Stimulated activated naive CD8-positive, alpha-beta T cell treated with anti-CD3 and anti-CD28 coated beads, Interleukin-15, Interleukin-2, amounts not matched to agents 100 ng/mL and 50 ng/mL, for 24 hours (primary cell): ENCODE measurements around the gene AHRR.
"Not testable (repeated sequence)": the region's sequence is repeated elsewhere in the genome, so short reads cannot be mapped to it uniquely, and the experiment has no call there.

ENCODE experiments used
- H3K27ac Mint-ChIP-seq: one replicate; pipeline ENCODE4 v1.8.0; 2021; ENCODE audit warnings: mild to moderate bottlenecking, mixed read lengths
- H3K27me3 Mint-ChIP-seq: one replicate; pipeline ENCODE4 v1.8.0; 2021; ENCODE audit warnings: mixed read lengths
- H3K36me3 Mint-ChIP-seq: one replicate; pipeline ENCODE4 v1.8.0; 2021; ENCODE audit warnings: low read depth, mixed read lengths
- H3K4me1 Mint-ChIP-seq: one replicate; pipeline ENCODE4 v1.8.0; 2021; ENCODE audit warnings: low read depth, mixed read lengths
- H3K4me3 Mint-ChIP-seq: one replicate; pipeline ENCODE4 v1.8.0; 2021; ENCODE audit warnings: mild to moderate bottlenecking, mixed read lengths
- H3K9me3 Mint-ChIP-seq: one replicate; pipeline ENCODE4 v1.8.0; 2021; ENCODE audit warnings: mixed read lengths

AHRR gene

DNA sequence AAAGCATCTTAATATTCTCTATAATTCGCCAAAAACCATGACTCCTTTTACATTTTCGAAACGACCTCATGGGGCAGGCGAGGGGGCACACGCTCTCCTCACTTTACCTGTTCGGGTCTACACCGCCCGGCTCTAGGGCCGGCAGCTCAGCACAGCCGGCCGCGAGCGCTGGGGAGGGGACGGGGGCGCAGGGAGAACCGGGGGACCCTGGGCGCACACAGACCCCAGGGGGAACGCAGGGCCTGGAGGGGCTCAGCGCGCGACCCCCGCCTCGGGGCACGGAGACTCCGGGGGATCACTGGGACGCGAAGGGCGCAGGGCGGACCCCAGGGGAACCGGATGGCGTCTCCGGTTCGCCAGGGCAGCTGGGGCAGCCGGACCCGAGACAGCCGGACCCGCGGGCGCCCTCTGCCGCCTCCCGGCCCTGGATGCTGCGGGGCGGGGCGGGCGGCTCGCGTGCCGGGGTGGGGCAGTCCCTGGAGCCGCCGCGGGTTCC, at the start of gene AHRR:
TSS of gene AHRR (plus strand) at position 485 of the 496 bp plus-strand sequence. CDS start 22,189 bp downstream, outside the sequence.
- H3K36me3 Mint-ChIP-seq, result peaks cover 11% of the 10 kb centered on the region
- no peak within 1 kb of the TSS for H3K27ac Mint-ChIP-seq
- peak within 1 kb of the TSS; percentile 78 for H3K4me3 Mint-ChIP-seq
- no peaks in the 10 kb centered on the region for H3K9me3 Mint-ChIP-seq
- H3K27me3 Mint-ChIP-seq, result peaks cover 19% of the 10 kb centered on the region
- H3K4me1 Mint-ChIP-seq, result peaks cover 28% of the 10 kb centered on the region

DNA sequence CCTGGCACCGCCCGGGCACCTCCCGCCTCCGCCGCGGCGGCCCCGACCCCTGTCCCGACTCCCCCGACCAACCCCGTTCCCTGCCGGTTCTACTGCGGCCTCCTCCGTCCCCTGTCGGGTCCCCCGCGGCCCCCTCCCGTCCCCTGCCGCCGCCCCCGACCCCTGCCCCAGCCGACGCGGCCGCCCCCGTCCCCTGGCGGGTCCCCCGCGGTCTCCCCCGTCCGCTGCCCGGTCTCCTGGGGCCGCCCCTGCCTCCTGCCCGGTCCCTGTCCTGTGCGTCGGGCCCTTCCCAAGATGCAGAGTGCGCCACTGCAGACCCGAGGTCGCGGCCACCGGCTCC, 49.7 kb upstream of the AHRR start:
- H3K36me3 Mint-ChIP-seq, result peaks cover 30% of the 10 kb centered on the region
- H3K9me3 Mint-ChIP-seq, H3K27me3 Mint-ChIP-seq: not testable (repeated sequence)
- peak overlapping the region; percentile 90 for H3K4me3 Mint-ChIP-seq
- H3K4me1 Mint-ChIP-seq, result peaks cover 39% of the 10 kb centered on the region
- peak overlapping the region; percentile 96 for H3K27ac Mint-ChIP-seq

DNA sequence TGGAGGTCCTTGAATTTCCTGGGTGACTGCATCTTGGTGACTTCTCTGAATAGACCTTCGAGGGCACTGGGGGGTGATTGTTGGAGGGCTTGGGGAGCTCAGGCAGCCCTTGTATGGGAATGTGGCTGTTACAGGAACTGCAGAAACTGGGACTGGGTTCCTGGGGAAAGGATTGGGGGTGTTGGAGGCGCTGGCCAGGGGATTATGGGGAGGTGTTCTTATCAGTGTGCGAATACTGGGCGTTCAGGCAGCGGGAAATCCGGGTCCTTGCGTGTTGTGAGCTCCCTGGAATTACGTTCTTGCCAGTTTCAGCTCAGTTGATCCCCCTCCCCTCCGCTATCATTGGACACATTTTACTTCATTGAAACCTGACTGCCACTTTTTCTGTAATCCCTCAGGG, 48.4 kb upstream of the AHRR start:
- H3K4me1 Mint-ChIP-seq, result peaks cover 39% of the 10 kb centered on the region
- peak overlapping the region; percentile 59 for H3K27ac Mint-ChIP-seq
- not testable (repeated sequence) for H3K9me3 Mint-ChIP-seq, H3K27me3 Mint-ChIP-seq
- peak overlapping the region; percentile 75 for H3K4me3 Mint-ChIP-seq
- peaks cover 30% of the 10 kb centered on the region for H3K36me3 Mint-ChIP-seq

DNA sequence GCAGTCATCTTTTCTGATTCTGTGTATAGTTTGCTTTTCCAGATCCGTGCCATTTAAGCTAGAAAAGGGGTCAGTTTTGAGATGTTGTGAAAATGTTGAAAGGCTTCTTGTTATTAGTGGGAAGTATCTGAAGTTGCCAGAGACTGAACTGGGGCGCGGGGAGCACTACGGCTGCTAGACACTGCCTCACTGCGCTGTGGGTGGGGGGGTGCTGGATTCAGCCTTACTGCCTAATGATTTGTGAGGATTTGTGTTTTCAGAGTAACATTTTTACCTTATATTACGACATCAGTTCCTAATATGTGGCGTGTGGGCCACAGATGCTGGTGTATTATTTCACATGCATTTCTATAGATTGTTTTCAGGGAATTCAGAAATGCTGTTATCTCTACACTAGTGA, 48.0 kb upstream of the AHRR start:
- H3K27me3 Mint-ChIP-seq, H3K9me3 Mint-ChIP-seq: not testable (repeated sequence)
- peak overlapping the region; percentile 59 for H3K27ac Mint-ChIP-seq
- peak overlapping the region; percentile 75 for H3K4me3 Mint-ChIP-seq
- H3K36me3 Mint-ChIP-seq, result peaks cover 30% of the 10 kb centered on the region
- peaks cover 39% of the 10 kb centered on the region for H3K4me1 Mint-ChIP-seq

DNA sequence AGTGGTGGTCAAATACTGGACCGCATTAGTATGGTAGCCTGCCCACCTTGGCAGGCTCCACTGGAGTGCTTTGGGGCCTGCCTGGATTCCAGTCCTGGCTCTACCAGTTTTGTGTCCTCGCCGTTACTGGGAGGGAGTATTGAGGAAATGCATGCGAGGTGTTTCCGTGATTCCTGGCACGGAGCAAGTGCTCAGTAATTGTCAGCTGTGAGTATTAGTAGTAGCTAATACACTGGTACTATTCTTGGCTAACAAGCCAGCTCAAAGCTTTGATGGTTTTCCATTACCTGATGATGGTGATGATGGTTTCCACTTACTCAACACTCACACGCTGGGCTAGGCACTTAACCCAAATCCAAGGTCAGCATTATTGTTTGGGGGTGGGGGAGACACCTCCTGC, 47.2 kb upstream of the AHRR start:
- not testable (repeated sequence) for H3K4me3 Mint-ChIP-seq, H3K27me3 Mint-ChIP-seq, H3K9me3 Mint-ChIP-seq, H3K27ac Mint-ChIP-seq
- H3K4me1 Mint-ChIP-seq, result peaks cover 43% of the 10 kb centered on the region
- peaks cover 33% of the 10 kb centered on the region for H3K36me3 Mint-ChIP-seq

DNA sequence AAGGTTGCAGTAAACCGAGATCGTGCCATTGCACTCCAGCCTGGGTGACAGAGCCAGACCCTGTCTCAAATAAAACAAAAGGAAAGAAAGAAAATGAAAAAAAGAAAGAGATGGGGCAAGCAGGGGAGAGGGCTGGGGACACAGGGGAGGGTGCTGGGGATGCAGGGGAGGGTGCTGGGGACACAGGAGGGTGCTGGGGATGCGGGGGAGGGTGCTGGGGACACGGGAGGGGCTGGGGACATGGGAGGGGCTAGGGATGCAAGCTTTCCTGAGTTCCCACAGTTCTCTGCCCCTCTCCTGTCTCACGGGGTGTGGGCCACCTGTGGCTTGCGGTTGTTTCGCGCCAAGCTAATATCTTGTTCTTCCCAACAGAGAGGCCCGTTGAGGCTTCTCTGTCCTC, 42.9 kb upstream of the AHRR start:
- H3K27ac Mint-ChIP-seq, result no peak overlapping the region
- no peaks in the 10 kb centered on the region for H3K27me3 Mint-ChIP-seq
- H3K9me3 Mint-ChIP-seq, result no peaks in the 10 kb centered on the region
- peaks cover 49% of the 10 kb centered on the region for H3K36me3 Mint-ChIP-seq
- H3K4me1 Mint-ChIP-seq, result peaks cover 52% of the 10 kb centered on the region
- H3K4me3 Mint-ChIP-seq, result no peak overlapping the region

DNA sequence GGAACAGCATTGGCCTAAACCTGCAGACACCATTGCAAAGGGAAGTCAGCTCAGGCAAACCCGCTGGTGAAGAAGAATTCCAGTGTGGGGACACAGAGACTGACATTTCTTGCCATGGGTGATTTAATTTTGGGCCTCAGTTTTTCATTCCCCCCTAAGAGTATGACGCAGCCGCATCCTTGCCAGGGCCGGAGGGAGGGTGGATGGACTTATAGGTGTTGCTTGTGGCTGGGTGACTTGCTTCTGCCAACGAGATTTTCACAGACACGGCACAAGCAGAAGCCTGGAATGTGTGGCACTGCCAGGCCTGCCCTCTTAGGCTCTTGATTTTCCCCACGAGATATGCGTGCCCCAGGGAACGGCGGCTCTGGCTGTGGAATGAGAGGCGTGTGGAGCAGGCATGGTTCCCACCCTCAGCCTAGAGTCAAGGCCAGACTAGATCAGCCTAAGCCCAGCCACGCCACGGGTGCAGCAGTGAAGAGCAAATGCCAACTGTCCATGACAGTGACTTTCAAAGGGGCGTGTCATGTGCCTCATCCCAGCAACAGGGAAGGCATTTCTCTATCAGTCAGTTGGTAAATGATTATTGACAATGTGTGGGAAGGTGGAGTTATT, 42.4 kb upstream of the AHRR start:
- not testable (repeated sequence) for H3K27ac Mint-ChIP-seq, H3K9me3 Mint-ChIP-seq, H3K4me3 Mint-ChIP-seq, H3K27me3 Mint-ChIP-seq
- peaks cover 52% of the 10 kb centered on the region for H3K4me1 Mint-ChIP-seq
- peaks cover 49% of the 10 kb centered on the region for H3K36me3 Mint-ChIP-seq

DNA sequence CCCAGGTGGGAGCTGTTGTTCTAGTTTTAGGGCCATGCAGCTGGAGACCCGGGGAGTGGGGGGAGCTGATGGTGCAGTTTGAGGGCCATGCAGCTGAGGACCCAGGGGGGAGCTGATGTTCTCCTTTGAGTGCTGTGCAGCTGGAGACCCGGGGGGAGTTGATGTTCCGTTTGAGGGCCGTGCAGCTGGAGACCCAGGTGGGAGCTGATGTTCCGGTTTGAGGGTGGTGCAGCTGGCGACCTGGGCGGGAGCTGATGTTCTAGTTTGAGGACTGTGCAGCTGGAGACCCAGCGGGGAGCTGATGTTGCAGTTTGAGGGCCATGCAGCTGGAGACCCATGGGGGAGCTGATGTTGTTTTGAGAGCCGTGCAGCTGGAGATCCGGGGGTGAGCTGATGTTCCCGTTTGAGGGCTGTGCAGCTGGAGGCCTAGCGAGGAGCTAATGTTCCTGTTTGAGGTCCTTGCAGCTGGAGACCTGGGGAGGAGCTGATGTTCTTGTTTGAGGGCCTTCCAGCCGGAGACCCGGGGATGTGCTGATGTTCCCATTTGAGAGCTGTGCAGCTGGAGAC, 35.4 kb upstream of the AHRR start:
- Mint-ChIP-seq H3K27ac (peak overlapping the region; percentile 36), H3K36me3 (peaks cover 44% of the 10 kb centered on the region), H3K4me3 (no peak overlapping the region), H3K9me3 (no peaks in the 10 kb centered on the region), H3K4me1 (peaks cover 33% of the 10 kb centered on the region), H3K27me3 (no peaks in the 10 kb centered on the region)

DNA sequence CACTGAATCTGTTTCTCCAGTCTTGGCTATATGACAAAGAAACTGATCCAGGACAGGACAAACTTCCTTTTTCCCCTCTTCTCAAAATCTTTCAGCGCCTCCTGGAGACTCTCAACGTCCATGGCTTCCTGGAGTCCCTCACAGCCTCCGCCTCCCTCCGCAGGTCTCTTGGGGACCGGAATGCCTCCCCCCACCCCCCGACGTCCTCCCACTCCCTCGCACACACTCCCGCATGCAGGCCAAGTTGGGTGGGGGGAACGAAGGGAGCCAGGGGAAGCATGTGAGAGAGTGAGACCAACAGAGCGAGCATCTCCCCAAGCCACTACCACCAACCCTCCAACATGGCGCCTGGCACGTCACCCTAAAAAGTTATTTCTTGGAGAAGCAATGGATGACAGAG, 31.3 kb upstream of the AHRR start:
- H3K27ac Mint-ChIP-seq, H3K9me3 Mint-ChIP-seq, H3K27me3 Mint-ChIP-seq, H3K4me3 Mint-ChIP-seq, H3K4me1 Mint-ChIP-seq: not testable (repeated sequence)
- peaks cover 30% of the 10 kb centered on the region for H3K36me3 Mint-ChIP-seq

DNA sequence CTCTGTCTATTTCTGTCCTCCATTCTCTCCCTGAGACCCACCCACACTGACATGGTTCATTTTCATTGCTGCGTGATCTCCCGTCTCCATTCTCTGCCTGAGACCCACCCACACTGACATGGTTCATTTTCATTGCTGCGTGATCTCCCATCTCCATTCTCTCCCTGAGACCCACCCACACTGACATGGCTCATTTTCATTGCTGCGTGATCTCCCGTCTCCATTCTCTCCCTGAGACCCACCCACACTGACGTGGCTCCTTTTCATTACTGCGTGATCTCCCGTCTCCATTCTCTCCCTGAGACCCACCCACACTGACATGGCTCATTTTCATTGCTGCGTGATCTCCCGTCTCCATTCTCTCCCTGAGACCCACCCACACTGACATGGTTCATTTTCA, 30.2 kb upstream of the AHRR start:
- Mint-ChIP-seq H3K4me1 (peaks cover 13% of the 10 kb centered on the region), H3K36me3 (peaks cover 28% of the 10 kb centered on the region)
- H3K27me3 Mint-ChIP-seq, H3K9me3 Mint-ChIP-seq, H3K4me3 Mint-ChIP-seq, H3K27ac Mint-ChIP-seq: not testable (repeated sequence)

DNA sequence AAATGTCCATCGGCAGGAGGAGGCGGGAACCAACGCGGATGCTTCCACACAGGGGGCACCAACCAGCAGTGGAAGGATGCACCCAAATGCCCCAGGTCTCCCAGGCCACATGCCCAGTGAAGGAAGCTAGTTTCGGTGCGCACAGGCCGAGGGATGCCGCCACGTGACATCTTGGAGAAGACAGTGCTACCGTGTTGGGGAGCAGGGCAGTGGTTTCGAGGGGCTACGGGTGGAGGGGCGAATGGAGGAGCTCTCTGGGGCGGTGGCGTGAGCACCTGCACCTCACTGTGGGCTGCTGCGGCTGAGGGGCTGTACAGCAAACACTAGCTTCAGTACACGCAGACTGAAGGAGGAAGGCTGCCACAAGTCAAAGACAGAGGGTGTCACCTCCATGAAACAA, 26.7 kb upstream of the AHRR start:
- H3K36me3 Mint-ChIP-seq, result peaks cover 17% of the 10 kb centered on the region
- H3K9me3 Mint-ChIP-seq, H3K27me3 Mint-ChIP-seq, H3K4me3 Mint-ChIP-seq, H3K27ac Mint-ChIP-seq: not testable (repeated sequence)
- H3K4me1 Mint-ChIP-seq, result peaks cover 27% of the 10 kb centered on the region

DNA sequence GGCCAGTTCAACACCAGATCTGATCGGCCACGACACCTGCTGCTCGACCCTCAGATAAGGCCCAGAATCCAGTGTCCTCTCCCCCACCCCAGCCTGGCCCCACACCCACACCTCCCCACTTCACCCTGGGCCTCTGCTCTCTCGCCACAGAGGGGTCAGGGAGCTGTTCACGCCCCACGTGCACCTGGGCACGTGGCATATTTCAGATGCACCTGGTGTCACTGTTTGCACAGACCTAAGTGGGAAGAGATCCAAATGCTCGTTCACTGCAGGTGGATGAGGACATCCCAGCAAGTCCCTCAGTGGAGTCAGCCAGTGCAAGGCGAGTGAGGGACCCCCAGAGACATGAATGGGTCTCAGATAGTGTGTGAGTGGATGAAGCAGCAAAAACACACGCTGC, 25.3 kb upstream of the AHRR start:
- H3K4me3 Mint-ChIP-seq, H3K27me3 Mint-ChIP-seq, H3K9me3 Mint-ChIP-seq, H3K27ac Mint-ChIP-seq: not testable (repeated sequence)
- Mint-ChIP-seq H3K36me3 (peaks cover 16% of the 10 kb centered on the region), H3K4me1 (peaks cover 27% of the 10 kb centered on the region)

DNA sequence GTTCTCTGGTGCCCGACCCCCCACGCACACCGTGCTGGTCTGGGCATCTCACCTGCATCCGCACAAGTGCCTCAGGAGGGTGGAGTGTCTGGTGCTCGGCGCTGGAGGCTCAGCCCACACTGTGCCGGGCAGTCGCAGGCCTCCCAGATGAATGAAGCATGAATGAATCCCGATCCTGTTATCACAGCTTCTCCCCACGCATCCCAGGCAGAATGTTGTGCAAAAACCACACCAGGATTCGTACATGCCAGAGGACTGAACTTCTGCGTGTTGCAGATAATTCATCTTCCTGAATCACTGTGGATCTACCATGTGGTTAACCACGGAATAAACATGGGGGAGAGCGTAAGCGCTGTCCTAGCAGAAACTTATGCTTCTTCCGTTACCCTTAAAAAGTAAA, 24.6 kb upstream of the AHRR start:
- H3K9me3 Mint-ChIP-seq, H3K4me3 Mint-ChIP-seq, H3K36me3 Mint-ChIP-seq, H3K27me3 Mint-ChIP-seq, H3K27ac Mint-ChIP-seq: not testable (repeated sequence)
- H3K4me1 Mint-ChIP-seq, result peaks cover 30% of the 10 kb centered on the region

DNA sequence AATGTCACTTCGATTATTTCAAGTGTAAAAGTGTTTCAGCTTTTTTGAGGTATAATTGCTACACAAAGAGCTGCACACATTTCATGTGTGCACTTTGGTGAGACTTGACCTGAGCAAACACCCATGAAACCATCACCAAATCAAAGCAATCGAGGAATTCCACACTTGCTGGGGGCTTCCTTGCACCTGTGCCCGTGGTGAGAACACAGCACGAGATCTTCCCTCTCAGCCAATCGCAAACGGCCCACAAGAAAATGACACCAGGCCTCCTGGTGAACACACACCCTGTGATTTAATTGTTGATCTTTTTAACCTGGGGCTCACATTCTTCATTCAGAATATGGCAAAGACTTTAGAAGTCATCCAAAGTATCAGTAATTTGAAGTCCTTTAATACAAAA, 24.1 kb upstream of the AHRR start:
- H3K27me3 Mint-ChIP-seq, H3K9me3 Mint-ChIP-seq, H3K36me3 Mint-ChIP-seq, H3K4me3 Mint-ChIP-seq: not testable (repeated sequence)
- H3K27ac Mint-ChIP-seq, result peak overlapping the region; percentile 68
- H3K4me1 Mint-ChIP-seq, result peaks cover 30% of the 10 kb centered on the region

DNA sequence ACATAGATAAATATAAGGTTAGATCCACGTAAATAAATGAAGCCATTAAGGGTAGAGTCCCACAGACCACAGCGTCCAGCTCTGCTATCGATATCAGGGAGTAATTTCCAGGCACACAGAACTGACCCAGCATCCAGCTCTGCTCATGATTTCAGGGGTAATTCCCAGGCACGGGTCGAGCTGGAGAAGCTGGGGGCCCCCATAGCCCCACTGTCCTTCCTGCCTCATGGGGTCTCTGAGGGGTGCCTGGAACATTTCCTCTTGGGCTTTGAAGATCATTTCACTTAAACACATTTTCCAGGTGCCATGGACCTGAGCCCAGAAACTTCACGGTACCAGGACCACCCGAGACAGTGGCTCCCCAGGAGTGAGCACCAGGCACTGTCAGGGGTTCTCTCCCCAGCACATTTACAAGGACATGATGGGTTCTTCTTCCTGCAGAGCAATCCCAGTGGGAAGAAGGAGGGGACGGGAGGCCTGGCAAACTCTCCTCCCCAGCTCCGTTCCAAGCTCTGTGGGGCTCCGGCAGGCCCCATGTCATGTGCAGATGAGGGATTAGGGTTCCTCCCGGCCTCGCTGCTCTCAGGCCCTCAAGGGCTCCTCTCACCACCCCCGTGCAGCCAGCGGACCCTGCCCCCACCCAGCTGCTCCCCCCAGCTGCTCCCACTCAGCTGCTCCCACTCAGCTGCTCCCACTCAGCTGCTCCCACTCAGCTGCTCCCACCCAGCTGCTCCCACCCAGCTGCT, 23.4 kb upstream of the AHRR start:
- H3K27ac Mint-ChIP-seq, H3K9me3 Mint-ChIP-seq, H3K4me3 Mint-ChIP-seq, H3K36me3 Mint-ChIP-seq, H3K27me3 Mint-ChIP-seq: not testable (repeated sequence)
- peaks cover 30% of the 10 kb centered on the region for H3K4me1 Mint-ChIP-seq

DNA sequence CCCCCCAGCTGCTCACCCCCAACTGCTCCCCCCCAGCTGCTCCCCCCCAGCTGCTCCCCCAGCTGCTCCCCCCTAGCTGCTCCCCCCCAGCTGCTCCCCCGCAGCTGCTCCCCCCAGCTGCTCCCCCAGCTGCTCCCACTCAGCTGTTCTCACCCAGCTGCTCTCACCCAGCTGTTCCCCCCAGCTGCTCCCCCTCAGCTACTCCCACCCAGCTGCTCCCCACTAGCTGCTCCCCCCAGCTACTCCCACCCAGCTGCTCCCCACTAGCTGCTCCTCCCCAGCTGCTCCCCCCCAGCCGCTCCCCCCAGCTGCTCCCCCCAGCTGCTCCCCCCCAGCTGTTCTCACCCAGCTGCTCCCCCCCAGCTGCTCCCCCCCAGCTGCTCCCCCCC, 22.8 kb upstream of the AHRR start:
- no peak overlapping the region for H3K4me3 Mint-ChIP-seq
- H3K27ac Mint-ChIP-seq, result no peak overlapping the region
- H3K27me3 Mint-ChIP-seq, result no peaks in the 10 kb centered on the region
- no peaks in the 10 kb centered on the region for H3K9me3 Mint-ChIP-seq
- H3K4me1 Mint-ChIP-seq, result peaks cover 30% of the 10 kb centered on the region
- no peaks in the 10 kb centered on the region for H3K36me3 Mint-ChIP-seq
